Transverse colon (tissue), 4 donors: ENCODE results near the gene MYO3A. TPM values are rescaled to one million over a fixed set of nuclear protein-coding genes. Genes with fewer than 3 reads are reported as not detected.

Experiments used
- DNase-seq: peaks from one replicate; pipeline ENCODE4 v3.0.0-alpha.2; 2019
- H3K27ac ChIP-seq, 4 donors: fragments of 200-600 bp; sonication (generic); 2 replicates each; pipeline ENCODE4 v1.5.1; 2016 to 2018; ENCODE audit warnings: inconsistent platforms in 4 of 4
- H3K27me3 ChIP-seq: fragments of 200-600 bp; sonication (generic); 2 replicates; pipeline ENCODE4 v1.5.1; 2017; ENCODE audit warnings: inconsistent platforms
- H3K36me3 ChIP-seq, 4 donors: fragments of 200-600 bp; sonication (generic); 2 replicates each; pipeline ENCODE4 v1.5.1; 2017 to 2019; ENCODE audit warnings: inconsistent platforms in 4 of 4
- H3K4me1 ChIP-seq, 4 donors: fragments of 200-600 bp; sonication (generic); 2 replicates each; pipeline ENCODE4 v1.5.1; 2017 to 2020; ENCODE audit warnings: inconsistent platforms in 4 of 4
- H3K4me3 ChIP-seq, 4 donors: fragments of 200-600 bp; sonication (generic); 1 replicate in 1 of 4; 2 replicates in 3 of 4; pipeline versions ENCODE4 v1.5.1 to v1.6.1; 2017 to 2019; ENCODE audit warnings: inconsistent platforms in 4 of 4
- H3K9me3 ChIP-seq, 2 donors: fragments of 200-600 bp; sonication (generic); 2 replicates each; pipeline ENCODE4 v1.5.1; 2017 to 2019; ENCODE audit warnings: inconsistent platforms in 2 of 2
- EP300 ChIP-seq: sonication (generic); formaldehyde crosslinking; IDR thresholded peaks from one replicate; pipeline ENCODE4 v1.6.1; 2017; ENCODE audit warnings: antibody characterized with exemption, low read depth
- POLR2A ChIP-seq: fragments of 450-650 bp; IDR thresholded peaks from one replicate; pipeline ENCODE4 v1.6.1; 2016; ENCODE audit warnings: antibody characterized with exemption, mild to moderate bottlenecking, moderate library complexity
- POLR2AphosphoS5 ChIP-seq, 3 donors: sonication (generic); formaldehyde crosslinking; IDR thresholded peaks; one replicate each; pipeline ENCODE4 v1.6.1; 2016; ENCODE audit warnings: antibody characterized with exemption in 3 of 3
- WGBS, 2 donors: methylation state at CpG; one replicate each; pipeline ENCODE4 v1.1.5; 2018; ENCODE audit warnings: low coverage in 1 of 2; 5-methylcytosine and 5-hydroxymethylcytosine counted together
- in situ Hi-C, 4 donors: fragments of 200-750 bp; cut with MboI; loops; one replicate each; pipeline versions ENCODE4 v1.15.0 to v1.15.1; 2017; ENCODE audit warnings: low sequenced_read_pairs in 3 of 4, low pct_ligation_motif_present in 1 of 4, low pct_unique_long_range_greater_than_20kb in 1 of 4
- intact Hi-C: fragments of 100-400 bp; cut with DNase I; formaldehyde crosslinking; loops from one replicate; pipeline ENCODE4 v1.15.1; 2023; ENCODE audit warnings: low total_unique reads
- total RNA-seq, 4 donors: library from RNA; depleted of rRNA; stranded (reverse); fragments of >200 nt; gene quantifications; one replicate each; pipeline ENCODE4 v1.1.0, GENCODE V29; 2016
- TF ChIP-seq, protein P1 (sequence below), 5 experiments: fragments of 200-600 bp in 3 of 5; fragments of 450-650 bp in 2 of 5; sonication (generic) in 3 of 5; IDR thresholded peaks; 1 replicate in 2 of 5; 2 replicates in 3 of 5; pipeline ENCODE4 v1.5.1; 2016 to 2017; ENCODE audit warnings: antibody characterized with exemption in 5 of 5, inconsistent platforms in 3 of 5, mild to moderate bottlenecking in 2 of 5, moderate library complexity in 1 of 5

The MYO3A gene
- total RNA-seq, 4 donors from 2014 or later = 0.27 to 1.3 (median 1.2) TPM; not detected in 1

- 82 to 83% methylated on average over 5 of the region's 5 CpGs for WGBS, 2 donors
- Histone ChIP-seq H3K27me3 (no peaks in the 10 kb centered on the region), H3K36me3 (no peaks in the 10 kb centered on the region), H3K4me3 (no peak overlapping the region), H3K27ac (no peak overlapping the region), H3K4me1 (no peaks in the 10 kb centered on the region), H3K9me3 (no peaks in the 10 kb centered on the region)
- intact Hi-C loops (no loop called here), in situ Hi-C loops (loop anchor here in 2 of 4 donors (25.0 kb wide), 2 partner anchors 366 to 666 kb away; no protein-coding TSS in a partner anchor)
- TF ChIP-seq, protein P1, sequence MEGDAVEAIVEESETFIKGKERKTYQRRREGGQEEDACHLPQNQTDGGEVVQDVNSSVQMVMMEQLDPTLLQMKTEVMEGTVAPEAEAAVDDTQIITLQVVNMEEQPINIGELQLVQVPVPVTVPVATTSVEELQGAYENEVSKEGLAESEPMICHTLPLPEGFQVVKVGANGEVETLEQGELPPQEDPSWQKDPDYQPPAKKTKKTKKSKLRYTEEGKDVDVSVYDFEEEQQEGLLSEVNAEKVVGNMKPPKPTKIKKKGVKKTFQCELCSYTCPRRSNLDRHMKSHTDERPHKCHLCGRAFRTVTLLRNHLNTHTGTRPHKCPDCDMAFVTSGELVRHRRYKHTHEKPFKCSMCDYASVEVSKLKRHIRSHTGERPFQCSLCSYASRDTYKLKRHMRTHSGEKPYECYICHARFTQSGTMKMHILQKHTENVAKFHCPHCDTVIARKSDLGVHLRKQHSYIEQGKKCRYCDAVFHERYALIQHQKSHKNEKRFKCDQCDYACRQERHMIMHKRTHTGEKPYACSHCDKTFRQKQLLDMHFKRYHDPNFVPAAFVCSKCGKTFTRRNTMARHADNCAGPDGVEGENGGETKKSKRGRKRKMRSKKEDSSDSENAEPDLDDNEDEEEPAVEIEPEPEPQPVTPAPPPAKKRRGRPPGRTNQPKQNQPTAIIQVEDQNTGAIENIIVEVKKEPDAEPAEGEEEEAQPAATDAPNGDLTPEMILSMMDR (IDR thresholded peaks at IDR 0.05) = no peak
- TF ChIP-seq POLR2A = no peak
- no peak for TF ChIP-seq POLR2AphosphoS5 (IDR thresholded peaks at IDR 0.05)
- no peak for TF ChIP-seq EP300
- no peak for DNase-seq
Observed at GRCh38 chr10:25895856-25896255, 38.2 kb upstream of the MYO3A start.

DNA sequence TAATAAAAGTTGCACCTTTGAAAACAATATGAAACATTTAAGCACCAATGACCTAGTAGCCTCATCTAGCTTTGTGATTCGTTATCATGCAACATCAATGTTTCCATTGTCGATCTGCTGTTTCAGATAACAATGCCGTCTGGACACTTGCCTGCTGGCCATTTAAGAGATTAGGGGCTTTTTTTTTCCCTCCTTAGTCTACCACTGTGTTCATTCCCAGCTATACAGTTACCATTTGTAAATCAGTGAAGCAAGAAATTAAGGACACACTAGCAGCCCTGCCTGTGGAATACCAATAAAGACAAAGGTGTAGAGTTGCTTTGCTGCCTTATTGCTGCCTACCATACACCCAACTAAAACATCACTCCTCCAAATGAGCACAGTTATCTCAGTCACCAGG is 37.6 kb upstream of the MYO3A start:
- TF ChIP-seq, protein P1 (IDR thresholded peaks at IDR 0.05) = no peak
- TF ChIP-seq POLR2A (no peak), EP300 (no peak), POLR2AphosphoS5 (IDR thresholded peaks at IDR 0.05) (no peak)
- H3K9me3 ChIP-seq = no peaks in the 10 kb centered on the region
- no peaks in the 10 kb centered on the region for H3K27me3 ChIP-seq
- in situ Hi-C loops = loop anchor here in 2 of 4 donors (25.0 kb wide), 2 partner anchors 366 to 666 kb away; no protein-coding TSS in a partner anchor
- H3K4me3 ChIP-seq = no peak overlapping the region
- no peaks in the 10 kb centered on the region for H3K4me1 ChIP-seq
- DNase-seq = no peak
- H3K27ac ChIP-seq = no peak overlapping the region
- WGBS, 2 donors = 36 to 41% methylated on average over 3 of the region's 3 CpGs
- intact Hi-C loops = no loop called here
- H3K36me3 ChIP-seq = no peaks in the 10 kb centered on the region

DNA sequence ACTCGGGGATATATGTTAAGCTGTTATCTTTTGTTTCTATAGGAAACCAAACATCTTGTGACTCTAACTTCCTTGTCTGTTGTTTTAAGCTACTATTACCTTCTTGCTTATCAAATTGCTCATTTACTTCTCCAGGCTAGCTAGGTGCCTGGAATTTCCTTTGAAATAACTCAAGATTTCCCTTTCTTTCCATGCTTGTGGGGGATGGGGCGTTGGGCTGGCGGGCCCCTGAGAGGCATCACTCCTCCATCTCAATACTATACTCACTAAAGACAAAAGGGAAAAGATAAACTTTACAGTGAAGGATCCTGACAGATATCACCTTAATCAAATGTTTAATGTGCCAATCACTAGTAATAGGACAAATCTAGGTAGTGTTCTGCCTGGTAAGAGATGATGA is 34.7 kb upstream of the MYO3A start:
- H3K36me3 ChIP-seq = no peaks in the 10 kb centered on the region
- TF ChIP-seq, protein P1 (IDR thresholded peaks at IDR 0.05) = no peak
- TF ChIP-seq POLR2A (no peak), EP300 (no peak), POLR2AphosphoS5 (IDR thresholded peaks at IDR 0.05) (no peak)
- intact Hi-C loops = no loop called here
- H3K4me1 ChIP-seq = no peaks in the 10 kb centered on the region
- in situ Hi-C loops = loop anchor here in 2 of 4 donors (25.0 kb wide), 2 partner anchors 363 to 663 kb away; no protein-coding TSS in a partner anchor
- 48 to 62% methylated on average over 3 of the region's 3 CpGs for WGBS, 2 donors
- H3K27ac ChIP-seq = no peak overlapping the region
- no peak for DNase-seq
- H3K27me3 ChIP-seq = no peaks in the 10 kb centered on the region
- no peaks in the 10 kb centered on the region for H3K9me3 ChIP-seq
- no peak overlapping the region for H3K4me3 ChIP-seq

- 77 to 80% methylated on average over 2 to 4 of the region's 4 CpGs for WGBS, 2 donors
- in situ Hi-C loops (no loop called here), intact Hi-C loops (no loop called here)
- Histone ChIP-seq H3K27ac (no peak overlapping the region), H3K4me1 (no peaks in the 10 kb centered on the region), H3K27me3 (no peaks in the 10 kb centered on the region), H3K36me3 (no peaks in the 10 kb centered on the region), H3K4me3 (no peak overlapping the region), H3K9me3 (no peaks in the 10 kb centered on the region)
- no peak for TF ChIP-seq EP300
- TF ChIP-seq POLR2AphosphoS5 (IDR thresholded peaks at IDR 0.05) = no peak
- TF ChIP-seq, protein P1 (IDR thresholded peaks at IDR 0.05) = no peak
- TF ChIP-seq POLR2A = no peak
- DNase-seq = no peak
Observed at GRCh38 chr10:25901199-25901598, 32.8 kb upstream of the MYO3A start.
